ENCODE data around the gene KRT14. TPM values are rescaled to one million over a fixed set of nuclear protein-coding genes. Genes with fewer than 3 reads are reported as not detected.

The KRT14 gene
- total RNA-seq = 5,968 and 7,158 TPM in 2 replicates

DNA sequence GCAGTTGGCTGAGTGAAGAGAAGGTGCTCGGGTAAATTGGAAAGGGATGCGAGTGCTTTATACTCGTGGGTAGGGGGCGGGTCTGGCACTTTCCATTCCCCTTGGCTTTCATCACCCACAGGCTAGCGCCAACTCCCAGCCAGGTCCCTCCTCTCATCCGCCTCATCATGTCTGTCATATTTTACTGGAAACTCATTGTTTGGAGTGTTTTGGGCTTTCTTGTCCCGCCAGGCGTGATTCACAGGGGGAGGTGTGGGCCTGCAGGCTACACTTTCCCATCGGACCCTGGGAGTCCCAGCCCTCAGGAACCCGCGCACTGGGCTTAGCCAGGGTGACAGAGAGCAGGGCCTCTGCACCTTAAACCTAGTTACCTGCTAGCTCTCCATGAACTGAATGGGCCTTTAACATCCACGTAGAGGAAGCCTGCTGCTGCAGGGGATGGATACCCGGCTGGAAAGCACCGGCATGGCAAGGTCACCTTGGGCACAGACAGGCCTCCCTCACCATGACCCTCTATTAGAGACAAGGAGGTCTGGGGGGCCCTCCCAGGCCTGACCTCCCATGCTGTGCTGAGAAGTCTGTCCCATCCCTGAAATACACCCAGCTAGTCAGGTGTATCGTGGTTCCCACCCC is at the start of gene KRT14:
Gene KRT14, minus strand, starts transcription at position 33 of the 633 bp plus-strand sequence. CDS start 61 bp downstream, outside the sequence.

DNA sequence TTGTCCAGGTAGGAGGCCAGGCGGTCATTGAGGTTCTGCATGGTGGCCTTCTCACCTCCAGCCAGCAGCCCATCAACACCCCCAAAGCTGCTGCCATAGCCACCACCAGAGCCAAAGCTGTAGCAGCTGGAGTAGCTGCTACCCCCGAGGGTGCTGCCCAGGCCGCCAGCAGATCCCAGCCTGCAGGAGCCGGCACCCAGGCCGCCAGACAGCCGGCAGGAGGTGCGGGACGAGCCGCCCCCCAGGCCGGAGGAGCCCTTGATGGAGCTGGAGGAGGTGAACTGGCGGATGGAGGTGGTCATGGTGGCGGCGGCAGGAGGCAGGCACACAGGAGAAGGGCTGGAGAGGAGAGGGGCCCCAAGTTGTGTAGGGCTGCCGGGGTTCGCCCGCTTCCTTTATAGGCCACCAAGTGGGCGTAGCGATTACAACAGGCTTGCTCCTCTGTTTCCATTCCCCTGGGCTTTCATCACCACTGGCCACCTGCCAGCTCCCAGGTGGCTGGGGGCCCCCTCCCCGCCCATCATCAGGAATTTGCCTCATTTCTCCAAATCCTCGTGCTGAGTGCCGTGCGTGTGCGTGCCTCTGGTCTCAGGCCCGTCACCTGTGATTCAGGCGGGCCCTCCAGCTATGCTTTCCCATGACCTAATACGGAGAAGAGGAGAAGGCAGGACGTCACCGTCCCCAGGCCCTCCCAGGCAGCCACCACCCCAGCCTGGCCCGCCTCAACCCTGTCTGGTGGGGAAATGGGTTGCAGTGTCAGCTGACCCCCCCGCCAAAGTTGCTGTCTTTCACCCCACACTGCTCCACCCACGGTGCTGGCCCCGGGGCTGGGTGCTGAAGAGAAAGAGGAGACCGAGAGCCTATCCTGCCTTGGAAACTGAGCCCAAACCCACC is 37.8 kb upstream of the KRT14 start, which contains the start of gene KRT17:
Gene KRT17, minus strand, starts transcription at position 368 of the 894 bp plus-strand sequence. Its CDS starts 66 bp downstream, at position 302.

DNA sequence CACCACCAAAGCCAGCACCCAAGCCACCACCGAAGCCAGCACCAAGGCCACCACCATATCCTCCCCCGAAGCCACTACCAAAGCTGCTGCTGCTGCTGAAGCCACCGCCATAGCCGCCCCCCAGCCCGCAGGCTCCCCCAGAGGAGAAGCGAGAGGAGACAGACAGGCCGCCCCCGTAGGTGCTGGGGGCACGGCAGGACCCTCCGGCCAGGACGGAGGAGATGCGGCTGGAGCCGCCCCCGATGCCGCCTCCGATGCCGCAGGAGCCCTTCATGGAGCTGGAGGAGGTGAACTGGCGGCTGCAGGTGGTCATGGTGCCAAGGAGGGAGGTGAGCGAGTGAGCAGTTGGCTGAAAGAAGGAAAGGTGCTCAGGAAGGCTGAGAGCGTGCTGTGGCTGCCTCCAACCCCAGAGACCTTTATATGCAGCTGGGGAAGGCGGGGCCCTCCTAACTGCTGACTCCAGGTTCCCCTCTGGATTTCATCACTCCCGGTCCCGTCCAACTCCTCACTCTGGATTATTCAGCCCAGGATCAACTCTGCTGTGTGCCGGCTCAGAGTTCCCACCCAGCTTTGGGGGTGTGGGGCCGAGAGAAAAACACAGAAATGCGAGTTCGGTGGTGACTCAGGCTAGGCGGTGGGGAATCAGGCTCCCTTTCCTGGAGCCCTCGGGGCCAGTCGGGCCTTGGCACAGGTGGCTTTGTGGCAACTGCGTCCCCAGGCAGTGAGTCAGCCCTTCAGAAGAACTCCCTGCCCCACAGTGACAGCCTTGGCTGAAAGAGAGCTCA is 25.9 kb upstream of the KRT14 start, which contains the start of gene KRT16:
Gene KRT16, minus strand, starts transcription at position 392 of the 785 bp plus-strand sequence. Its CDS starts 79 bp downstream, at position 313.

DNA sequence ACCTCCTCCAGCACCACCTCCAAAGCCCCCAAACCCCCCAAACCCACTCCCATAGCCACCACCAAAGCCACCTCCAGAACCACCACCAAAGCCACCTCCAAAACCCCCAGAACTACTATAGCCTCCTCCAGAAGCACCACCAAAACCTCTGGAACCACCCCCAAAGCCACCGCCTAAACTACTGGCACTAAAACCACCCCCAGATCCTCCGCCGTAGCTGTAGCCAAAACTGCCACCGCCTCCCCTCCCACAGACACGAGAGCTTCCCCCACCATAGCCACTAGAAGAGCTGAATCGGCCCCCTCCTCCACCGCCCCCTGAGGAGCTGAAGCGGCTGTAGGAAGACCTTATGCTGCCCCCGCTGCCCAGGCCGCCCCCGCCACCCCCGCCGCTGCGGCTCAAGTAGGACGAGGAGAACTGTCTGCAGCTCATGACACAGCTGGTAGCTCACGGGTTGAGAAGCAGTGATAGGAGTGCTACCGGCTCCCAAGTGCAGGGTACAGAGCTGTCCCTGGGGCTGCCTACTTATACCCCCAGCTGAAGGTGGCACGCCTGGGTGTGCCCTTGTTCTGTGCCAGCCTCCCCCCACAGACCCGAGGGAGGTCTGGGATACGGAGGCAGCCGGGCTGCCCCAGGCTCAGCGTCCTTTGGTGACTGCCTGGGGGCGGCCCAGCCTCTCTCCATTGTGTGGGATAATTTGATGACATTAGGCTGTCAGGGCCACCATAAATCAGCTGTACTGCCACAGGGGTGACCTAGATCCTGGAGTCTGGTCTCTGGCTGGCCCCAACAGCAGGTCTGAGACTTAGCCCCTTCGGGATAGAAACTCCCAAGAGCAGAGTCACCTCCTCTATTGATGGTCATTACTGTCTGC is 14.9 kb downstream of the KRT14 start, which contains the start of gene KRT9:
Gene KRT9, minus strand, starts transcription at position 499 of the 874 bp plus-strand sequence. Its CDS starts 67 bp downstream, at position 432.

Other genes with a start within 250 kb of the KRT14 start
- 0.35 TPM in 1 of 2 replicates, not detected in the other for gene KRT33A, start 236.1 kb downstream of the KRT14 start, total RNA-seq
- gene KRT33B, start 217.1 kb downstream of the KRT14 start, total RNA-seq = not detected in 2 replicates
- 0.35 TPM in 1 of 2 replicates, not detected in the other for gene KRT34, start 204.6 kb downstream of the KRT14 start, total RNA-seq
- 0.05 and 0.28 TPM in 2 replicates for gene KRT31, start 189.3 kb downstream of the KRT14 start, total RNA-seq
- gene KRT37, start 162.3 kb downstream of the KRT14 start, total RNA-seq = not detected in 2 replicates
- not detected in 2 replicates for gene KRT38, start 145.9 kb downstream of the KRT14 start, total RNA-seq
- gene KRT32, start 119.5 kb downstream of the KRT14 start, total RNA-seq = 0.21 TPM in 1 of 2 replicates, not detected in the other
- gene KRT35, start 105.7 kb downstream of the KRT14 start, total RNA-seq = not detected in 2 replicates
- not detected in 2 replicates for gene KRT36, start 97.0 kb downstream of the KRT14 start, total RNA-seq
- gene KRT13, start 81.3 kb downstream of the KRT14 start, total RNA-seq = 591 and 752 TPM in 2 replicates
- 292 and 317 TPM in 2 replicates for gene KRT15, start 68.0 kb downstream of the KRT14 start, total RNA-seq
- 4,405 and 5,932 TPM in 2 replicates for gene KRT19, start 58.6 kb downstream of the KRT14 start, total RNA-seq
- gene KRT9, start 14.8 kb downstream of the KRT14 start, total RNA-seq = 0.78 and 1.0 TPM in 2 replicates
- 4,917 and 6,689 TPM in 2 replicates for gene KRT16, start 25.9 kb upstream of the KRT14 start, total RNA-seq
- 20,831 and 21,525 TPM in 2 replicates for gene KRT17, start 37.7 kb upstream of the KRT14 start, total RNA-seq
- 116 and 141 TPM in 2 replicates for gene EIF1, start 102.0 kb upstream of the KRT14 start, total RNA-seq
- 7.2 TPM in 1 of 2 replicates, not detected in the other for gene GAST, start 125.4 kb upstream of the KRT14 start, total RNA-seq
- 0.71 and 7.3 TPM in 2 replicates for gene HAP1, start 147.7 kb upstream of the KRT14 start, total RNA-seq
- gene JUP, start 199.8 kb upstream of the KRT14 start, total RNA-seq = 967 and 1,681 TPM in 2 replicates
- gene P3H4, start 225.1 kb upstream of the KRT14 start, total RNA-seq = 50.4 and 54.2 TPM in 2 replicates
- 100 and 141 TPM in 2 replicates for gene FKBP10, start 226.1 kb upstream of the KRT14 start, total RNA-seq
- 64.2 and 66.7 TPM in 2 replicates for gene NT5C3B, start 249.3 kb upstream of the KRT14 start, total RNA-seq

Data from airway epithelial cell (primary cell).